KOPT-K1 (cell line): ENCODE results near the gene LNPK.
"Not testable (repeated sequence)": the region's sequence is repeated elsewhere in the genome, so short reads cannot be mapped to it uniquely, and the experiment has no call there.

Experiments used
- H3K27ac ChIP-seq: fragments of 200-600 bp; sonication (generic); 2 replicates; pipeline ENCODE4 v1.5.1; 2016; ENCODE audit warnings: antibody characterized with exemption, mild to moderate bottlenecking, low read depth, low read length; ENCODE audit not compliant: poor library complexity, severe bottlenecking
- H3K36me3 ChIP-seq: fragments of 200-600 bp; sonication (generic); 2 replicates; pipeline ENCODE4 v1.5.1; 2017; ENCODE audit warnings: antibody characterized with exemption, mild to moderate bottlenecking, low read length, moderate library complexity; ENCODE audit not compliant: insufficient read depth
- H3K9me3 ChIP-seq: fragments of 200-600 bp; sonication (generic); 2 replicates; pipeline ENCODE4 v1.5.1; 2017; ENCODE audit warnings: antibody characterized with exemption, low read length, mild to moderate bottlenecking; ENCODE audit not compliant: insufficient read depth, poor library complexity, severe bottlenecking

The LNPK gene

DNA sequence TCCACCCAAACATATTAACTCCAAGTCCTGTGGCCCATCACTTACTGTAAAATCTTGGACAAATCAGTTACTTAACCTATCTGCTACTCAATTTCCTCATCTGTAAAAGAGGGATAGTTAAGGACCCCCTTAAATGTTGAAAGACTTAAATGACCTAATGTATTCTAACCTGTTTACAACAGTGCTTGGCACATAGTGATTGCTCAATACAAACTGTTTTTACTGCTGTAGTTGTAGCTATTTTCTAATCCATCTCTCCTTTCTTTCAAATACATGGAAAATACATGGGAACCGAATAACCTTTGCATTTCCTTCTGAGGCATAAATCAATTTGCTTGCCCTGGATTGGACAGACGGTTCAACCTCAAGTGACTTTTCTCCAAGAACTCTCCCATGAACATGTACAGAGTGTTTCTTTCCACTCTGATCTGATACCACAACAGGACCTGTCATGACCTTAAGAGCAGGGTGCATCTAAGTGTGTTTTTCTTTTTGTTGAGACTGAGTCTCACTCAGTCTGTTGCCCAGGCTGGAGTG, 2.7 kb downstream of the LNPK start:
- Histone ChIP-seq H3K9me3 (no peaks in the 10 kb centered on the region), H3K36me3 (no peaks in the 10 kb centered on the region; the same call in 1 of the 2 replicates), H3K27ac (no peak overlapping the region)

DNA sequence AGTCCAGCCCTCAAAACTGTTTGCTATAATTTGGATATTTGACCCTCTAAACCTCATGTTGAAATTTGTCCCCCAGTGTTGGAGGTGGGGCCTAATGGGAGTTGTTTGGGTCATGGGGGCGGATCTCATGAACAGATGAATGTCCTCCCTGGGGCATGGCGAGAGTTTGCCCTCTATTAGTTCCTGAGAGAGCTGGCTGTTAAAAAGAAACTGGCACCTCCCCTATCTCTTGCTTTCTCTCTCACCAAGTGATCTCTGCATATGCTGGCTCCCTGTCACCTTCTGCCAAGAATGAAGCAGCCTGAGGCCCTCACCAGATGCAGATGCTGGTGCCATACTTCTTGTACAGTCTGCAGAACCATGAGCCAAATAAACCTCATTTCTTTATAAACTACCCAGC, 12.0 kb downstream of the LNPK start:
- Histone ChIP-seq H3K9me3 (no peaks in the 10 kb centered on the region), H3K36me3 (peaks cover 43% of the 10 kb centered on the region), H3K27ac (no peak overlapping the region)

DNA sequence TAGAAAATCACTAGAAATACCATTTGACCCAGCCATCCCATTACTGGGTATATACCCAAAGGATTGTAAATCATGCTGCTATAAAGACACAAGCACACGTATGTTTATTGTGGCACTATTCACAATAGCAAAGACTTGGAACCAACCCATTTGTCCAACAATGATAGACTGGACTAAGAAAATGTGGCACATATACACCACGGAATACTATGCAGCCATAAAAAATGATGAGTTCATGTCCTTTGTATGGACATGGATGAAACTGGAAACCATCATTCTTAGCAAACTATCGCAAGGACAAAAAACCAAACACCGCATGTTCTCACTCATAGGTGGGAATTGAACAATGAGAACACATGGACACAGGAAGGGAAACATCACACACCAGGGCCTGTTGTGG, 14.9 kb downstream of the LNPK start:
- H3K36me3 ChIP-seq, result peaks cover 59% of the 10 kb centered on the region
- H3K27ac ChIP-seq, H3K9me3 ChIP-seq: not testable (repeated sequence)

DNA sequence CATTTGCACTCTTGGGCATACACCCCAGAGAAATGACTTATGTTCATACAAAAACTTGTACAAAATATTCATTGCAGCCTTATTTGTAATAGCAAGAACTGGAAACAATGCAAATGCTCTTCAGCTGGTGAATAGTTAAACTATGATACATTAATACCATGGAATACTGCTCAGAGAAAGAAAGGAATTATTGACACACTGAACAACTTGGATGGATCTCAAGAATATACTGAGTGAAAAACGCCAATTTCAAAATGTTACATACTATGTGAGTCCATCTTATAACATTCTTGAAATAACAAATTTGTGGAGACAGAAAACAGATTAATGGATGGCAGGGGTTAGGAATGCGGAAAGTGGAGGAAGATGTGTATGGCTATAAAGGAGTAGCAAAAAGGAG, 17.2 kb downstream of the LNPK start:
- H3K36me3 ChIP-seq, result peaks cover 55% of the 10 kb centered on the region
- no peak overlapping the region for H3K27ac ChIP-seq
- H3K9me3 ChIP-seq, result no peaks in the 10 kb centered on the region

DNA sequence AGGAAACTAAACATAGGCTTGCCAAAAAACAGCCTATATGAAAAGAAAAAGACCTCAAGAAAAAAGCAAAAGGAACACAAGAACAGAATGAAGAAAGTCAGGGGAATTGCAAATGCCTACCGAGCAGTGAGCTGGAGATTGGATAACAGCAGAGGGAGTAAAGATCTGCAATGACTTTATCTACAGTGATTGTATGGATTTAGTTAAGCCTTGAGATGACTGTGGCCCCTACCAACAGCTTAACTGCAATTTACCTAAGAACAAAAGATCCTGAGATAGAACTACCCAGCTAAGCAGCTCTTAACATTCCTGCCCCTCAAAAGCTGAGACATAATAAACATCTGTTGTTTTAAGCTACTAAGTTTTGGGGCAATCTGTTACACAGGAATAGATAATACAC, 20.5 kb downstream of the LNPK start:
- H3K27ac ChIP-seq, result no peak overlapping the region

DNA sequence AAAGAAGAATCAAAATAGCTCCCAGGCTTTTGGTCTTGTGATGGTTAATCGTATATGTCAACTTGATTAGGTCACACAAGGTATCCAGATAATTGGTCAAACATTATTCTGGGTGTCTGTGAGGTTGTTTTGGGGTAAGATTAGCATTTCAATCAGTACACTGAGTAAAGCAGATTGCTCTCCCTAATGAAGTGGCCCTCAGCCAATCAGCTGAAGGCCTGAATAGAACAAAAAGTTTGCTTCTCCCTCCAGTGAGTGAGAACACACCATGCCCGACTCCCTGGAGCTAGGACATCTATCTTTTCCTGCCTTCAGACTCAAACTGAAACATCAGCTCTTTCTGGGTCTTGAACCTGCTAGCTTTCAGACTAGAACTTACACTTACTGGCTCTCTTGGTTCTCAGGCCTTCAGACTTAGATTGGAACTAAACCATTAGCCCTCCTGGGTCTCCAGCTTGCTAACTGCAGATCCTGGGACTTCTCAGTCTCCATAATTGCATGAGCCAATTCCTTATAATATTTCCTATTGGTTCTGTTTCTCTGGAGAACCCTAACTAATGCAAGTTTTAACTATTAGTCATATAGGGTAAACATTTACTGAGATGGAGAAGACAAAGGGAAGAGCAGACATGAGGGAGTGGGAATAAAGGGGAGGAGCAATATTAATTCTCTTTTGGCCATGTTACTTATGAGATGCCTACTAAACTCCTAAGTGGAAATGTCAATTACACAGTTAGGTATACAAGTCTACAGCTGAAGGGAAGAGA, 25.5 kb downstream of the LNPK start:
- Histone ChIP-seq H3K27ac (no peak overlapping the region), H3K36me3 (peaks cover 82% of the 10 kb centered on the region), H3K9me3 (no peaks in the 10 kb centered on the region)

More for the DNA sequence above, 20.5 kb downstream of the LNPK start:
- no peaks in the 10 kb centered on the region for H3K9me3 ChIP-seq
- H3K36me3 ChIP-seq, result peaks cover 63% of the 10 kb centered on the region

DNA sequence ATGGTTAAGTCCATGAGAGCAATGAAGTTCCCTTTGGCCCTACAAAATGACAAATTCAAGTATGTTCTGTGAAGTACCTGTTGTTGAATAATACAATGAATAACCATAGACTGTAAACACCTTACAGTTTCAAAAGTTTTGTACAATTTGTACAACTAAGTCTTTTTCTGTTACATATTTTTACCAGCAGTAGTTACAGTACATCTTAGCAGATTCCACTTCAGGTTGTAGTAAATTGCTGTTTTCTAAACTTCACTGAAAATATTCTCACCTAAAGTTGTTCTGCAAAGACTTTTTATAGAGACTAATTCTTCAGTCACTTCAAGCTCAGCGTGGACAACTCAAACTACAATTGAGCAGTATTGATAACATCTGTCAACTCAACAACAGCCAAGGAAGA, 28.7 kb downstream of the LNPK start:
- no peak overlapping the region for H3K27ac ChIP-seq
- peaks cover 67% of the 10 kb centered on the region for H3K36me3 ChIP-seq
- H3K9me3 ChIP-seq, result no peaks in the 10 kb centered on the region

DNA sequence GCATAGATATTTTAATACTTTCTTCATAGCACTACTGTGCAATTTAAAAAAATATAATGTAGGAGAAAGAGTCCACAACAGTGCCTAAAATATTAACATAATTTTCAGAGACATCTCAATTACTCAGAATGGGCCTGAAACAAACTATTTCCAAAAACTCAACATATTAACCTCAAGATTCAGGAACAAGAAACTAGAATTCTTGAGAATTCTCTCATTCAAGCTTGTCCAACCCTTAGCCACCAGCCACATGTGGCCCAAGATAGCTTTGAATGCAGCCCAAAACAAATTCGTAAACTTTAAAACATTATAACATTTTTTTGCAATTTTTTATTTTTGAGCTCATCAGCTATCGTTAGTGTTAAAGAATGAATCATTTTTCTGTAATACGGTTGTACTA, 35.2 kb downstream of the LNPK start:
- peaks cover 19% of the 10 kb centered on the region for H3K36me3 ChIP-seq
- H3K27ac ChIP-seq, result no peak overlapping the region
- no peaks in the 10 kb centered on the region for H3K9me3 ChIP-seq

DNA sequence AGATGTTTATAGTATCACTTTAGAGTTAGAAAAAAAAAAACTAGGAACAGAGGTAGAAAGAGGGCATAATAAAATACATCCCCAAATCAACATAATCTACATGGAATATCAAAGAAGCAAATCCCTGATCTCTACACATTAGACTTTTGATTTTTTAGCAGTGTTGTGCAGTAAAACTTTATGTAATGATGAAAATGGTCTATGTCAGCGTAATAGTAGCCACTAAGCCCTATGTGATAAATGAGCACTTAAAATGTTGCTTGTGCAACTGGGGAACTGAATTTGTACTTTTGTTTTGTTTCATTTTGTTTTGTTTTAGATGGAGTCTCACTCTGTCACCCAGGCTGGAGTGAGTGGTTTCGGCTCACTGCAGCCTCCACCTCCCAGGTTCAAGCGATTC, 36.3 kb downstream of the LNPK start:
- Histone ChIP-seq H3K9me3 (no peaks in the 10 kb centered on the region), H3K36me3 (peaks cover 19% of the 10 kb centered on the region), H3K27ac (no peak overlapping the region)

DNA sequence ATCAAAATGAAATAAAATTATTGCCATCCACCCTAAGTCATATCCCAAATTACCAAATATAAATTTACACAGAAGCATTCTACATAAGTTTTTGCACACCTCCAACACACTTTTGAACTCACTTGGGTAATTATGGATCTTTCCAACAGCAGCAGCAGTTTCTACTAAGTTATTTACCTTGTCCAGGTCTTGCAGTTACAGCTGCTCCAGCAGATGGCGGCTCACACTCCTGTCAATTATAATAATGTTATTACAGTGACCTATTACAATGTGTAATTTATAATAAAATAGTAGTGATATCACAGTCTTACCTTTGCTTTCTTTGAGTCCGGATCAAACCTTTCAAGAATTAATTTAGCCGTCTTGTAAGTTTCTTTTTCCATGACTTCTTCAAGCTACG, 37.9 kb downstream of the LNPK start:
- no peaks in the 10 kb centered on the region for H3K9me3 ChIP-seq
- H3K36me3 ChIP-seq, result peaks cover 9% of the 10 kb centered on the region
- no peak overlapping the region for H3K27ac ChIP-seq

DNA sequence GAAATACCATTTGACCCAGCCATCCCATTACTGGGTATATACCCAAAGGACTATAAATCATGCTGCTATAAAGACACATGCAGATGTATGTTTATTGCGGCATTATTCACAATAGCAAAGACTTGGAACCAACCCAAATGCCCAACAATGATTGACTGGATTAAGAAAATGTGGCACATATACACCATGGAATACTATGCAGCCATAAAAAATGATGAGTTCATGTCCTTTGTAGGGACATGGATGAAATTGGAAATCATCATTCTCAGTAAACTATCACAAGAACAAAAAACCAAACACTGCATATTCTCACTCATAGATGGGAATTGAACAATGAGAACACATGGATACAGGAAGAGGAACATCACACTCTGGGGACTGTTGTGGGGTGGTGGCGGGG, 38.9 kb downstream of the LNPK start:
- not testable (repeated sequence) for H3K9me3 ChIP-seq, H3K27ac ChIP-seq
- peaks cover 16% of the 10 kb centered on the region for H3K36me3 ChIP-seq

DNA sequence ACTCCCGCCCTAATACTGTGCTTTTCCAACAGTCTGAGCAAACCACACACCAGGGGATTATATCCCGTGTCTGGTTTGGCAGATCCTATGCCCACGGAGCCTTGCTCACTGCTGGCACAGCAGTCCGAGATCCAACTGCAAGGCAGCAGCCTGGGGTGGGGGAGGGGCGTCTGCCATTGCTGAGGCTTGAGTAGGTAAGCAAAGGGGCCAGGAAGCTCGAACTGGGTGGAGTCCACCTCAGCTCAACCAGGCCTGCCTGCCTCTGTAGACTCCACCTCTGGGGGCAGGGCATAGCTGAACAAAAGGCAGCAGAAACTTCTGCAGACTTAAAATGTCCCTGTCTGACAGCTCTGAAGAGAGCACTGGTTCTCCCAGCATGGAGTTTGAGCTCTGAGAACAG, 44.2 kb downstream of the LNPK start:
- Histone ChIP-seq H3K36me3 (peaks cover 58% of the 10 kb centered on the region), H3K27ac (no peak overlapping the region), H3K9me3 (no peaks in the 10 kb centered on the region)

DNA sequence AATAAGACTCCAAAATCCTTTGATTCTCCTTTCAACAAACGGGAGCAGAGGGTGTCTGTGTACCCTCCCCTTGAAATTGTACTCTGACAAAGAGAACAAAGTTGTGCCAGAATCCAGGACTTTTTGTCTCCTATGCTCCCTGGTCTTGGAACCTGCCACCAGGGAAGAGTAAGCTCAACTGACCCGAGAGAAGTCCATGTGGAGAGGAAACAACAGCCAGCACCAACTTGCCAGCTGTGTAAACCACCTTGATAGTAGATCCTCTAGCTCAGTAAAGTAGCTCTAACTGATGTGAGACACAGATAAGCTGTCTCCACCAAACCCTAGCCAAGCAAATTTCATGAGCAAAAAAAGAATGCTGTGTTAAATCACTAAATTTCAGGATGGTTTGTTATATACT, 46.9 kb downstream of the LNPK start:
- H3K27ac ChIP-seq, result no peak overlapping the region
- no peaks in the 10 kb centered on the region for H3K9me3 ChIP-seq
- H3K36me3 ChIP-seq, result peaks cover 59% of the 10 kb centered on the region

DNA sequence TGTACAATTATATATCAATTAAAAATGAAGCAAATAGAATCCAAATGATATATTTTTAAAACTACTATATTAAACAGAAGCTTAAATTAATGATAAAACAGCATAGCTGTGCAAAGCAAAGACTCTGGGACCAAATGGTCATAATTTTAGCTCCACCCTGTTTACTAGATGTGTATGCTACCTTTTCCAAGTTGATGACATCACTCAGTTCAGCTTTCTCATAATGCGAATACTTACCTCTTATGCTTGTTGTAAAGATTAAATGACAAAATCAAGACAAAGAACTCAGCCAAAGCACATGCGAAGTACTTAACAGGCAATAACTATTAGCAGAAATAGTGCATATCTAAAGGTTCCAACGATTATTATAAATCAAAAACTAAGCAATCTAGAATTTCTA, 51.6 kb downstream of the LNPK start:
- Histone ChIP-seq H3K27ac (no peak overlapping the region), H3K36me3 (peaks cover 39% of the 10 kb centered on the region), H3K9me3 (no peaks in the 10 kb centered on the region)

DNA sequence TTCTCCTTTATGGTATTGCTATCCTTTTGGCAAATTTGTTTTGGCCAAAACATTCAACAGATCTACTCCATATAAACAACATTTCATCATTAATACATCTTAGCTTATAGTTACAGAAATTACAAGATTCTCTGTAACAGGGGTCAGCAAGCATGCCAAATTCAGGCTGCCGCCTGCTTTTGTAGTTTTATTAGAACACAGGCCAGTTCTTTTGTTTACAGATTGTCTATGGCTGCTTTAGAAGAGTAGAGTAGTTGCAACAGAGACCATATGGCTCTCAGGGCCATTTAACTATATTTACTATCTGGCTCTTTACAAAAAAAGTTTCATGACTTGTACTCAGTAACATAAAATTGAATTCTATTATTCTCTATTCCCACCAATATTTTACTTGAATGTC, 53.9 kb downstream of the LNPK start:
- Histone ChIP-seq H3K9me3 (no peaks in the 10 kb centered on the region), H3K27ac (no peak overlapping the region), H3K36me3 (peaks cover 34% of the 10 kb centered on the region)

DNA sequence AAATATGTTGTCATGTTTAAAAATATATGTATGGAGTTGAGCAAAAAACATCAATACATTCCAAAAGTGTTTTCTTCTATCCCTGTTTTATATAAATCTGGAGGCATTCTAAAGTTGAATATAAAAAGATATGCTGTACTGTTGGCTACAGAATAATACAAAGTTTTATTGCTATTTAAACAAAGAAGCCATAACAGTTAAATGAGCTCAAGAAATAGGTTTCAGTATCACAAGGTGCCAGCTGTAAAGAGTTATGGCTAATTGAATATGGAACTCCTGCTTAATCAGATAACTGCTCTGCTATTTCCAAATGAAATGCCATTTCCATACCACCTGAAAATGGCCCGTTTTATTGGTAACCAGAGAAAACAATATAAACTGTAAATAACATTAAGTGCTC, 55.0 kb downstream of the LNPK start:
- Histone ChIP-seq H3K36me3 (peaks cover 36% of the 10 kb centered on the region), H3K9me3 (peaks cover 3% of the 10 kb centered on the region), H3K27ac (no peak overlapping the region)
